Neural cell (in vitro differentiated cells): ENCODE results near the gene SNAP29. TPM values are rescaled to one million over a fixed set of nuclear protein-coding genes. Genes with fewer than 3 reads are reported as not detected.

Experiments used
- H2AFZ ChIP-seq: fragments of 200-600, 300-800 bp; sonication (generic), shearing (Covaris generic); 2 replicates; pipeline ENCODE4 v1.6.0; 2014; ENCODE audit warnings: low read depth, mild to moderate bottlenecking, antibody characterized with exemption, low read length, moderate library complexity
- H3F3A ChIP-seq: fragments of 200-600 bp; shearing (Covaris generic); 2 replicates; pipeline ENCODE4 v1.6.1; 2016; ENCODE audit warnings: mild to moderate bottlenecking, moderate library complexity, mixed read lengths, antibody characterized with exemption, low read length; ENCODE audit not compliant: insufficient read depth, poor library complexity, severe bottlenecking
- H3K27ac ChIP-seq: fragments of 200-600, 300-800 bp; sonication (generic), shearing (Covaris generic); 2 replicates; pipeline ENCODE4 v1.5.1; 2014; ENCODE audit warnings: mild to moderate bottlenecking, low read length, moderate library complexity
- H3K27me3 ChIP-seq: fragments of 300-800, 200-600 bp; sonication (generic), shearing (Covaris generic); 2 replicates; pipeline ENCODE4 v1.6.0; 2014; ENCODE audit warnings: mild to moderate bottlenecking, low read depth, low read length, moderate library complexity; ENCODE audit not compliant: insufficient read depth
- H3K36me3 ChIP-seq: fragments of 300-800, 200-600 bp; sonication (generic), shearing (Covaris generic); 2 replicates; pipeline ENCODE4 v1.5.1; 2014; ENCODE audit warnings: mild to moderate bottlenecking, antibody characterized with exemption, low read length, moderate library complexity; ENCODE audit not compliant: insufficient read depth
- H3K4me2 ChIP-seq: fragments of 300-800, 200-600 bp; sonication (generic), shearing (Covaris generic); 2 replicates; pipeline ENCODE4 v1.6.0; 2014; ENCODE audit warnings: mild to moderate bottlenecking, low read length
- H3K4me3 ChIP-seq: fragments of 300-800, 200-600 bp; sonication (generic), shearing (Covaris generic); 2 replicates; pipeline ENCODE4 v1.5.1; 2014; ENCODE audit warnings: mild to moderate bottlenecking, low read length, moderate library complexity
- H3K79me2 ChIP-seq: fragments of 200-600 bp; shearing (Covaris generic); replicated peaks from 2 replicates; pipeline ENCODE4 v1.6.0; 2014; ENCODE audit warnings: mild to moderate bottlenecking, low read length, moderate library complexity; ENCODE audit not compliant: insufficient read depth
- H3K9ac ChIP-seq: fragments of 300-800, 200-600 bp; sonication (generic), shearing (Covaris generic); 2 replicates; pipeline ENCODE4 v1.6.1; 2016; ENCODE audit warnings: mild to moderate bottlenecking, low read length, mixed read lengths
- H3K9me2 ChIP-seq: fragments of 200-600 bp; shearing (Covaris generic); 2 replicates; pipeline ENCODE4 v1.6.1; 2016; ENCODE audit warnings: mild to moderate bottlenecking, low read length, mixed read lengths; ENCODE audit not compliant: insufficient read depth
- H3K9me3 ChIP-seq: fragments of 200-600, 300-800 bp; sonication (generic), shearing (Covaris generic); 2 replicates; pipeline ENCODE4 v1.6.1; 2016; ENCODE audit warnings: mild to moderate bottlenecking, mixed run types, low read length, moderate library complexity, mixed read lengths
- H4K20me1 ChIP-seq: fragments of 200-600 bp; shearing (Covaris generic); 2 replicates; pipeline ENCODE4 v1.6.1; 2016; ENCODE audit warnings: mild to moderate bottlenecking, mixed run types; ENCODE audit not compliant: insufficient read depth
- CTCF ChIP-seq: fragments of 450-650 bp; IDR thresholded peaks from 2 replicates; pipeline ENCODE4 v1.5.1; 2014; ENCODE audit warnings: antibody characterized with exemption, mild to moderate bottlenecking, moderate library complexity; ENCODE audit not compliant: poor library complexity, severe bottlenecking
- EP300 ChIP-seq: fragments of 450-650 bp; conservative IDR thresholded peaks from 2 replicates; pipeline ENCODE4 v1.6.1; 2014; ENCODE audit warnings: antibody characterized with exemption, mild to moderate bottlenecking, moderate library complexity; ENCODE audit not compliant: poor library complexity, severe bottlenecking
- EZH2 ChIP-seq: fragments of 200-600, 300-800 bp; shearing (Covaris generic), sonication (generic); IDR thresholded peaks from 2 replicates; pipeline ENCODE4 v1.6.1; 2014; ENCODE audit warnings: antibody characterized with exemption, low read length, borderline replicate concordance, mild to moderate bottlenecking; ENCODE audit not compliant: insufficient read depth, poor library complexity, severe bottlenecking
- MXI1 ChIP-seq: fragments of 450-650 bp; conservative IDR thresholded peaks from 2 replicates; pipeline ENCODE4 v1.6.1; 2014; ENCODE audit warnings: antibody characterized with exemption, mild to moderate bottlenecking; ENCODE audit not compliant: poor library complexity, severe bottlenecking
- POLR2AphosphoS5 ChIP-seq: IDR thresholded peaks from 2 replicates; pipeline ENCODE4 v1.6.1; 2012
- RAD21 ChIP-seq: fragments of 450-650 bp; conservative IDR thresholded peaks from 2 replicates; pipeline ENCODE4 v1.6.1; 2014; ENCODE audit warnings: antibody characterized with exemption, mild to moderate bottlenecking, moderate library complexity
- SMC3 ChIP-seq: fragments of 450-650 bp; conservative IDR thresholded peaks from 2 replicates; pipeline ENCODE4 v1.6.1; 2014; ENCODE audit warnings: antibody characterized with exemption, mild to moderate bottlenecking, moderate library complexity; ENCODE audit not compliant: poor library complexity
- TAF1 ChIP-seq: IDR thresholded peaks from 2 replicates; pipeline ENCODE4 v1.6.1; 2012; ENCODE audit warnings: low read depth
- polyA plus RNA-seq: library from polyadenylated mRNA; depleted of rRNA; stranded (reverse); fragments of >200 nt; gene quantifications from 2 replicates; pipeline ENCODE4 v1.2.3, GENCODE V29; 2014
- TF ChIP-seq, protein P1 (sequence below): IDR thresholded peaks from 2 replicates; pipeline ENCODE4 v1.6.1; 2012; ENCODE audit warnings: borderline replicate concordance

SNAP29 gene
- polyA plus RNA-seq, 1 donor from 2014 or later, result 7.0 TPM

DNA sequence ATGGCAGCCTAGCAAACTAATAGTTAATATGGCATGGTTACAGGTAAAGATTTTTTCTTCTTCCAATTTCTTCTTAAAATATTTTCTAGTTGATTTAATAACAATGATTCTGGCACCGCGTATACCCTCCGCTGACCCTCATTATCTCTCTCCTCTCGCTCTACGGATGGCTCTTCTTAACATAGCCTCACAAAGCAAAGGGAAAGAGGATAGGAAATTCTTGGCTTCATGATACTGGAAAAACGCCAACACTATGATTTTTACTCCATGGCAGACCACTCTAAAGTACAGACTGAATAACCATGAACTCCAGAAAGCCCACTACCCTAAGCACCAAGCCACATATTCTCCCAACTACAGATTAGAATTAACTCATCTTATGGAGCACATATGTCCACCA, 6.3 kb upstream of the SNAP29 start:
- H3K79me2 ChIP-seq, result peaks cover 78% of the 10 kb centered on the region
- no peaks in the 10 kb centered on the region for H4K20me1 ChIP-seq
- no peak for TF ChIP-seq CTCF
- TF ChIP-seq MXI1, result no peak
- TF ChIP-seq EZH2, result no peak
- TF ChIP-seq SMC3, result no peak
- TF ChIP-seq RAD21, result no peak
- TF ChIP-seq EP300, result no peak
- TF ChIP-seq TAF1, result no peak
- no peak for TF ChIP-seq POLR2AphosphoS5
- TF ChIP-seq, protein P1, sequence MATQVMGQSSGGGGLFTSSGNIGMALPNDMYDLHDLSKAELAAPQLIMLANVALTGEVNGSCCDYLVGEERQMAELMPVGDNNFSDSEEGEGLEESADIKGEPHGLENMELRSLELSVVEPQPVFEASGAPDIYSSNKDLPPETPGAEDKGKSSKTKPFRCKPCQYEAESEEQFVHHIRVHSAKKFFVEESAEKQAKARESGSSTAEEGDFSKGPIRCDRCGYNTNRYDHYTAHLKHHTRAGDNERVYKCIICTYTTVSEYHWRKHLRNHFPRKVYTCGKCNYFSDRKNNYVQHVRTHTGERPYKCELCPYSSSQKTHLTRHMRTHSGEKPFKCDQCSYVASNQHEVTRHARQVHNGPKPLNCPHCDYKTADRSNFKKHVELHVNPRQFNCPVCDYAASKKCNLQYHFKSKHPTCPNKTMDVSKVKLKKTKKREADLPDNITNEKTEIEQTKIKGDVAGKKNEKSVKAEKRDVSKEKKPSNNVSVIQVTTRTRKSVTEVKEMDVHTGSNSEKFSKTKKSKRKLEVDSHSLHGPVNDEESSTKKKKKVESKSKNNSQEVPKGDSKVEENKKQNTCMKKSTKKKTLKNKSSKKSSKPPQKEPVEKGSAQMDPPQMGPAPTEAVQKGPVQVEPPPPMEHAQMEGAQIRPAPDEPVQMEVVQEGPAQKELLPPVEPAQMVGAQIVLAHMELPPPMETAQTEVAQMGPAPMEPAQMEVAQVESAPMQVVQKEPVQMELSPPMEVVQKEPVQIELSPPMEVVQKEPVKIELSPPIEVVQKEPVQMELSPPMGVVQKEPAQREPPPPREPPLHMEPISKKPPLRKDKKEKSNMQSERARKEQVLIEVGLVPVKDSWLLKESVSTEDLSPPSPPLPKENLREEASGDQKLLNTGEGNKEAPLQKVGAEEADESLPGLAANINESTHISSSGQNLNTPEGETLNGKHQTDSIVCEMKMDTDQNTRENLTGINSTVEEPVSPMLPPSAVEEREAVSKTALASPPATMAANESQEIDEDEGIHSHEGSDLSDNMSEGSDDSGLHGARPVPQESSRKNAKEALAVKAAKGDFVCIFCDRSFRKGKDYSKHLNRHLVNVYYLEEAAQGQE, result no peak
- no peaks in the 10 kb centered on the region for H3K27me3 ChIP-seq
- H3K4me2 ChIP-seq, result no peak overlapping the region
- H3K9me3 ChIP-seq, result no peaks in the 10 kb centered on the region
- H3K36me3 ChIP-seq, result no peaks in the 10 kb centered on the region
- H3K27ac ChIP-seq, result no peak overlapping the region
- H3K9ac ChIP-seq, result no peak overlapping the region
- no peaks in the 10 kb centered on the region for H3K9me2 ChIP-seq
- no peak overlapping the region for H2AFZ ChIP-seq
- H3F3A ChIP-seq, result peaks cover 4% of the 10 kb centered on the region
- H3K4me3 ChIP-seq, result no peak overlapping the region

GRCh38 chr22:20853236-20853660, 5.6 kb upstream of the SNAP29 start:
- no peaks in the 10 kb centered on the region for H3K9me2 ChIP-seq

More at GRCh38 chr22:20853236-20853660, 5.6 kb upstream of the SNAP29 start:
- no peak overlapping the region for H3K27ac ChIP-seq
- H3K79me2 ChIP-seq, result peaks cover 73% of the 10 kb centered on the region
- no peak overlapping the region for H3K4me2 ChIP-seq
- no peak overlapping the region for H2AFZ ChIP-seq
- TF ChIP-seq EZH2 (no peak), TAF1 (no peak), CTCF (no peak), EP300 (no peak), POLR2AphosphoS5 (no peak), MXI1 (no peak), RAD21 (no peak), SMC3 (no peak)
- TF ChIP-seq, protein P1, result no peak
- H3K36me3 ChIP-seq, result no peaks in the 10 kb centered on the region
- H3F3A ChIP-seq, result peaks cover 5% of the 10 kb centered on the region
- no peaks in the 10 kb centered on the region for H4K20me1 ChIP-seq
- H3K27me3 ChIP-seq, result no peaks in the 10 kb centered on the region
- H3K9ac ChIP-seq, result no peak overlapping the region
- H3K9me3 ChIP-seq, result no peaks in the 10 kb centered on the region
- H3K4me3 ChIP-seq, result no peak overlapping the region
